DND-41 (cell line): ENCODE results near the gene L3MBTL3.

ENCODE experiments used
- CTCF ChIP-seq: IDR thresholded peaks from 2 replicates; pipeline ENCODE4 v1.5.1; 2012; ENCODE audit warnings: borderline replicate concordance, low read length, moderate library complexity, mild to moderate bottlenecking; ENCODE audit not compliant: poor library complexity, severe bottlenecking; ENCODE audit errors: extremely low read depth
- EZH2 ChIP-seq: IDR thresholded peaks from 3 replicates; pipeline ENCODE4 v1.6.1; 2012; ENCODE audit warnings: borderline replicate concordance, low read depth, mild to moderate bottlenecking, moderate library complexity, low read length, inconsistent platforms; ENCODE audit not compliant: severe bottlenecking

- TF ChIP-seq CTCF: no peak
- no peak for TF ChIP-seq EZH2
Measured at GRCh38 chr6:130188207-130188899, 170.0 kb downstream of the L3MBTL3 start.
